Ovary (tissue), 3 donors: Measurements from ENCODE around the gene PRPSAP1.

Experiments used
- POLR2A ChIP-seq: fragments of 450-650 bp; IDR thresholded peaks from one replicate; pipeline ENCODE4 v1.6.1; 2017; ENCODE audit warnings: antibody characterized with exemption, mild to moderate bottlenecking, moderate library complexity
- TF ChIP-seq, protein P1 (sequence below), 3 donors: fragments of 450-650 bp in 2 of 3; fragments of 200-600 bp in 1 of 3; IDR thresholded peaks; one replicate each; pipeline versions ENCODE4 v1.5.1 to v1.8.0; 2016 to 2022; ENCODE audit warnings: antibody characterized with exemption in 3 of 3, mild to moderate bottlenecking in 1 of 3
- donor health status: DM: no; HTN: no; CAD: no.

DNA sequence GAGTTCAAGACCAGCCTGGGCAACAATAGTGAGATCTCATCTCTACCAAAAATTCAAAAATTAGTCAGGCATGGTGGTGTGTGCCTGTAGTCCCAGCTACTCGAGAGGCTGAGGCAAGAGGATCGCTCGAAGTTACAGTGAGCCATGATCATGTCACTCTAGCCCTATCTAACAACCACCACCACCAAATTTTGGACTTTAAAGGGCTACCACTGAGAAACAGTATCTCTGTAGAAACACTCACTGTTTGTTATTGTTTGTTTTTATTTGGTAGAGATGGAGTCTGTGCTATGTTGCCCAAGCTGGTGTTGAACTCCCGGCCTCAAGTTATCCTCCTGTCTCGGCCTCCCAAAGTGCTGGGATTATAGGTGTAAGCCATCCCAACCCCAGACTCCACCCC, 89.8 kb downstream of the PRPSAP1 start:
- TF ChIP-seq, protein P1, sequence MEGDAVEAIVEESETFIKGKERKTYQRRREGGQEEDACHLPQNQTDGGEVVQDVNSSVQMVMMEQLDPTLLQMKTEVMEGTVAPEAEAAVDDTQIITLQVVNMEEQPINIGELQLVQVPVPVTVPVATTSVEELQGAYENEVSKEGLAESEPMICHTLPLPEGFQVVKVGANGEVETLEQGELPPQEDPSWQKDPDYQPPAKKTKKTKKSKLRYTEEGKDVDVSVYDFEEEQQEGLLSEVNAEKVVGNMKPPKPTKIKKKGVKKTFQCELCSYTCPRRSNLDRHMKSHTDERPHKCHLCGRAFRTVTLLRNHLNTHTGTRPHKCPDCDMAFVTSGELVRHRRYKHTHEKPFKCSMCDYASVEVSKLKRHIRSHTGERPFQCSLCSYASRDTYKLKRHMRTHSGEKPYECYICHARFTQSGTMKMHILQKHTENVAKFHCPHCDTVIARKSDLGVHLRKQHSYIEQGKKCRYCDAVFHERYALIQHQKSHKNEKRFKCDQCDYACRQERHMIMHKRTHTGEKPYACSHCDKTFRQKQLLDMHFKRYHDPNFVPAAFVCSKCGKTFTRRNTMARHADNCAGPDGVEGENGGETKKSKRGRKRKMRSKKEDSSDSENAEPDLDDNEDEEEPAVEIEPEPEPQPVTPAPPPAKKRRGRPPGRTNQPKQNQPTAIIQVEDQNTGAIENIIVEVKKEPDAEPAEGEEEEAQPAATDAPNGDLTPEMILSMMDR (IDR thresholded peaks at IDR 0.05), result no peak
- TF ChIP-seq POLR2A, result no peak
